GM21529 (cell line): ENCODE data around the gene TMEM141.
"Not testable (repeated sequence)": the region's sequence is repeated elsewhere in the genome, so short reads cannot be mapped to it uniquely, and the experiment has no call there.

Experiments
- ATAC-seq: cut with Tn5 transposase; IDR thresholded peaks from one replicate; pipeline ENCODE4 v1.9.1; 2021; ENCODE audit not compliant: unreplicated experiment

TMEM141 gene

GRCh38 chr9:136755302-136756133, 35.6 kb upstream of the TMEM141 start:
- not testable (repeated sequence) for ATAC-seq

GRCh38 chr9:136756134-136756438, 35.1 kb upstream of the TMEM141 start:
- ATAC-seq = no peak

GRCh38 chr9:136756836-136757235, 34.3 kb upstream of the TMEM141 start:
- ATAC-seq = no peak

- no peak for ATAC-seq
These were observed 33.8 kb upstream of the TMEM141 start for GRCh38 chr9:136757328-136757727.

GRCh38 chr9:136757751-136758140, 33.4 kb upstream of the TMEM141 start:
- ATAC-seq = no peak

DNA sequence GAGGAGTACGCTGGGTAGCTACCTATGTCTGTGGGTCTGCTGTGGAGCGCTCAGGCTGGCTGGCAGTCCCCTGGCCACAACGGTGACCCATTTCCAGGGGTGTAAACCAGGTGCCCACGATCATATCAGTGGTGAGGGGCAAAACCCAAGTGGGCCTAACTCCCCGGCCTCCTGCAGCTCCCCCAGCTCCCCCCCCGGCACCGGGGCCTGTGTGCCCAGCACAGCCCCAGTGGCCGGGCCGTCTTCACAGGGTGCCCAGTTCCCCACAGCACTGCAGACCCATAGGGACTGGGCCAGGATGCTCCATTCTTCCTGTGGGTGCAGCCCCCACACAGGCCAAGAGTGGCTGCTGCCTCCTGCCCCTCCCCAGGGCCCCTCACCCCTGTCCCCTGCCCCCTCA, 32.1 kb upstream of the TMEM141 start:
- ATAC-seq = no peak

- no peak for ATAC-seq
These were observed 31.5 kb upstream of the TMEM141 start for GRCh38 chr9:136759436-136760325.

DNA sequence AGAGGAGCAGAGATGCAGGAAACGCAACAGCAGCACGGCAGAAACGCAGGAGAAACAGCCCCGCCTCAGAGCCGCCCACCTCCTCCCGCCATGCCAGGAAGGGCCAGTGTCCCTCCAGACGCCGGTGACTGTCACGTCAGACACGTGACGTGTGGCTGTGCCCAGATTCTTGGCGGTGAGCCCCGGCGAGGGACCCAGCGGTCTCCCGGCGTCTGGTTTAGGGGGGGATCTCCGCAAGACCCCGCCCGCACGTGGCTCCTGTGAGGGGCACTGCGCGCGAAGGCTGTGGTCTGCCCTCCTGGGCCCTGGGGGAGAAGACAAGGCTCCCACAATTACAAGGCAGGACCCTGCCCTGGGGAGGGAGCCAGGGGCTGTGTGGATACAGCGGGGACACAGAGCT, 30.7 kb upstream of the TMEM141 start:
- no peak for ATAC-seq

DNA sequence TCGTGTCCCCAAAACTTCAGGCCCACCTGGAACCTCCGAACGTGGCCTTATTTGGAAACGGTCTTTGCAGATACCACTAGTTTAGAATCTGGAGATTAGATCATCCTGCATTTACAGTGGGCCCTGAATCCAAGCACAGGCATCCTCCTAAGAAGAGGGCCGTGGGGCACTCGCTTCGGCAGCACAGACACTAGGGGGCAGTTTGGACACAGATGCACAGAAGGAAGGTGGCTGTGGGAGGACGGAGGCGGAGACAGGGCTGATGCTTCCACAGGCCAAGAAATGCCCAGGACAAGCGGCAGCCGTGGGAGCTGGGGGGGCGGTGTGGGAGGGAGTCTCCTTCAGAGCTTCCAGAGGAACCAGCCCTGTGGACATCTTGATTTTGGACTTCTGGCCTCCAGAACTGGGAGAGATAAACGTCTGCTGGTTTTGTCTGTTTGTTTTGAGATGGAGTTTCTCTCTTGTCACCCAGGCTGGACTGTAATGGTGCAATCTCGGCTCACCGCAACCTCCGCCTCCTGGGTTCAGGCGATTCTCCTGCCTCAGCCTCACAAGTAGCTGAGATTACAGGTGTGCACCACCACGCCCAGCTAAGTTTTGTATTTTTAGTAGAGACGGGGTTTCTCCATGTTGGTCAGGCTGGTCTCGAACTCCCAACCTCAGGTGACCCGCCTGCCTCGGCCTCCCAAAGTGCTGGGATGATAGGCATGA, 30.2 kb upstream of the TMEM141 start:
- ATAC-seq = not testable (repeated sequence)

- ATAC-seq = no peak
These were observed 29.6 kb upstream of the TMEM141 start for GRCh38 chr9:136761545-136761981.

DNA sequence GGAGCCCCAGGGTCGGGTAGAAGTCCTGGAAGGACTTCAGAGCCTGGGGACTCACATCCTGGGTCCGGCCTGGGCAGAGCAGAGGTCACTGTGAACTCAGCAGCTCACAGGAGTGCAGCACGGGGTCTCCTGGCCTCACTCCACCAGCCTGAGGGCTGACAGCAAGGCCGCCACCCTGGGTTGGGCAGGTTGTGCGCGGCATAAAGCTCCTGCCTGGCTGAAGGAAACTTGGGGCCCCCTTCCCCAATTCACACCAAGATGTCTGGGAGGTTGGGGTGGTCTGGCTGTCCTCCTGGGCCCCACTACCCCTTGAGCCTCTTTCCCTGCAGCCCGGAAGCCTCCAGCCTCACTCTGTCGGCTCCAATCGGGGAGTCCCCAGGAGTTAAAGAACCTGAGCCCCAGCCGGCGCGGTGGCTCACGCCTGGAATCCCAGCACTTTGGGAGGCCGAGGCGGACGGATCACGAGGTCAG, 28.9 kb upstream of the TMEM141 start:
- ATAC-seq = no peak

DNA sequence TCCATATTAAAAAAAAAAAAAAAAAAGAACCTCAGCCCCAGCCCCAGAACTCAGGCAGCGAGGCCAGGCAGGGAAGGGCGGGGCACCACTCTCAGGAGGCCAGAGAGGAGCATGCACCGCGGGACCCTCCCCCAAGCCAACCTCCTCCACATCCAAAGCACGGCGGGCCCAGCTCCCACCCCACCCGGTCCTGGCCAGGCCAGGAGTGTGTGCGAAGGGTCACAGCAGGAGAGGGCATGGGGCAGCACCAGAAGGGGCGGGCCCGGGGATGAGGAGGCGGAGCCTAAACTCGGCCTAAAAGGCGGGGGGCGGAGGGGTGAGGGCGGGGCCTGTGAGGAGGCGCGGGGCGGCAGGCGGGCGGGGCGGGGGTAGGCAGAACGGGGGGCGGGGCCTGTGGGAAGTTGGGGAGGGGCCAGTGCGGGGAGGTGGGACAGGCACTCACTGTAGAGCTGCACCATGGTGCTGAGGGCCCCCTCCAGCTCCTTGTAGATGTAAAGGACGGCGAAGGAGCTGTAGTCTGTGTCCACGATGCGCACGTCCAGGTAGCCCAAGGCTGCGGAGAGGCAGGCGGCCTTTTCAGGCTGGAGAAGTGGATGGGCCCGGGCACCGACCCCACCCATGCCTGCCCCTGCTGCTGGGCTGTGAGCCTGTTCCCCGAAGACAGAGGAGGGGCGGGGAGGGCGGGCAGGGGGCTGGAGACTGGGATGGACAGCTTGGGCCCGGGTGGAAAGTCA, 28.1 kb upstream of the TMEM141 start:
- no peak for ATAC-seq

DNA sequence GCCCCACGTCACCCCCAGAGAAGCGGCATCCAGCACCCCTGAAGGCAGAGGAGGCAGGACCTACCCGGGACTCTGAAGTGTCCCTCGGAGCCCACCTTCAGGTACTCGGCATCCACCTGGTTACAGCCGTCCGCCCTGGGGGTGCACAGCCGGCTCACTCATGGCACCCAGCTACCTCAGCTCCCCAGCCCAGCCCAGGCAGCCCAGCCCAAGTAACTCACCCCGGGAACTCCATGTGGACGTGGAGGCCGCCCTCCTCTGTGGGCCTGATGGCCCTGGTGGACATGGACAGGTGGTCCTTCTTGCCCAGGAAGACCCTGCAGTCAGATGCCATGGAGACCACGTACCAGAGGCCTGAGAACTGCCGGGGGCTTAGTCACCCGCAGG, 27.5 kb upstream of the TMEM141 start:
- ATAC-seq = no peak

GRCh38 chr9:136764301-136764891, 26.7 kb upstream of the TMEM141 start, which contains the start of gene LCN15:
LCN15 (minus strand) TSS chr9:136764518; CDS start chr9:136764488, 30 bp downstream.
- no peak for ATAC-seq

- ATAC-seq = no peak
These were observed 26.1 kb upstream of the TMEM141 start for GRCh38 chr9:136765041-136765440.

GRCh38 chr9:136765745-136766409, 25.3 kb upstream of the TMEM141 start:
- peak; percentile 60 for ATAC-seq

- ATAC-seq = not testable (repeated sequence)
These were observed 24.6 kb upstream of the TMEM141 start for GRCh38 chr9:136766410-136767120.

GRCh38 chr9:136769710-136770191, 21.4 kb upstream of the TMEM141 start:
- no peak for ATAC-seq

DNA sequence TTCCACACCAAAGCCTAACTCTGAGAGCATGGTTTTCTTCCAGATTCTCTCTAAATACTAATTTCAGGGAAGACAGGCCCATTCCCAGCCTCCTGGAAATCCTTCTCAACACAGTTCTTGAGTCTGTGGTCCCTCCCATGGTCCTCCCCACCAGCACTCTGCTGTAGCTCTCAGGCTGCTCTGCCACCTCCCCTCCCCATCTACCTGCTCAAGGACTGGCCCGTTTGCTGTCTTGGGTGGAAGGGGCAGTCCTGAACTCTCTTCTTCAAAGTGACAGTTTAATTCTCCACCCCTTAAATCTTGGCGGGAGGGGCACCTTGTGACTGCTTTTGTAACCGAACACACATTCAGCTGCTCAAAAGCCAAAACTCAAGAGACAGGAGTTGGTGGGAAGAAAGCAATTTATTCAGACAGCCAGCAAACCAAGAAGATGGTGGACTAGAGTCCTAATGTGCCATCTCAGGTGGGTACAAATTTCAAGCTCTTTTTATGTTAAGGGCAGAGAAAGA, 19.2 kb upstream of the TMEM141 start:
- ATAC-seq = no peak
